A673 (cell line): ENCODE results near the gene INTS4.

ENCODE experiments used
- CTCF ChIP-seq: fragments of 300-800, 200-600 bp; sonication (generic); conservative IDR thresholded peaks from 2 replicates; pipeline ENCODE4 v1.5.1; 2017; ENCODE audit warnings: low read depth, mild to moderate bottlenecking, antibody characterized with exemption, low read length, moderate library complexity, mixed read lengths
- EZH2 ChIP-seq: fragments of 200-600 bp; sonication (generic); IDR thresholded peaks from 2 replicates; pipeline ENCODE4 v1.6.1; 2017; ENCODE audit warnings: borderline replicate concordance, low read depth, mild to moderate bottlenecking, mixed read lengths, antibody characterized with exemption, low read length; ENCODE audit not compliant: poor library complexity, severe bottlenecking

DNA sequence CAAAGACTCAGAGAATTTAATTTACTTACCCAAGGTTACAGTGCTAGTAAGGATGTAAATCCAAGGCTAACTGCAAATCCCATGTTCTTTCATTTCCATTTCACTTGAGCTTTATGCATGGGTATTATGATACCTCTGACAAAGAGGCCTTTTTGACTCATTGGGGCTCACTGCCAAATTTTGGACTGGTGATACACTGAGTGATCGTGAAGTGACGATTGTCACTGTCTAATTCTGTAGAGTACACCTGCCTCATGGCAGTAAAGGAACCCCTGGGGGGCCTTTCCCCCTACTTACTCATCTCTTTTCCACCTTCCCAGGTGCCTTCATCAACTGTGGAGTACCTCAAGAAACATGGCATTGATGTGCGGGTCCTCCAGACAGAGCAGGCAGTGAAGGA, 122.6 kb downstream of the INTS4 start:
- TF ChIP-seq CTCF = no peak
- TF ChIP-seq EZH2 = no peak
